Measurements from ENCODE around the gene ATG14. TPM values are rescaled to one million over a fixed set of nuclear protein-coding genes. Genes with fewer than 3 reads are reported as not detected.

Gene ATG14
- total RNA-seq, 2 donors from 2014 or later: 11.0 to 12.9 TPM

DNA sequence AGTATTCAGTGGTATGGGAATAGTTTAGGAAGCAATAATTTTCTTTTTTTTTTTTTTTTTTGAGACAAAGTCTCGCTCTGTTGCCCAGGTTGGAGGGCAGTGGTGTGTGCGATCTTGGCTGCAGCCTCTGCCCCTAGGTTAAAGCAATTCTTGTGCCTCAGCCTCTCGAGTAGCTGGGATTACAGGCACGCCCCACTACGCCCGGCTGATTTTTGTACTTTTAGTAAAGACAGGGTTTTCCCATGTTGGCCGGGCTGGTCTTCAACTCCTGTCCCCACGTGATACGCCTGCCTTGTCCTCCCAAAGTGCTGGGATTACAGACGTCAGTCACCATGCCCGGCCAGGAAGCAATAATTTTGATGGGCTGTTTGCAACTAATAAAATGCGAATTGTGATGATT, 62.1 kb downstream of the ATG14 start:
- no peak for DNase-seq
- no peaks in the 10 kb centered on the region for H3K9me3 Mint-ChIP-seq
- peaks cover 54% of the 10 kb centered on the region for H3K36me3 ChIP-seq (ENCODE audit: control insufficient read depth, insufficient read depth, low read length)

DNA sequence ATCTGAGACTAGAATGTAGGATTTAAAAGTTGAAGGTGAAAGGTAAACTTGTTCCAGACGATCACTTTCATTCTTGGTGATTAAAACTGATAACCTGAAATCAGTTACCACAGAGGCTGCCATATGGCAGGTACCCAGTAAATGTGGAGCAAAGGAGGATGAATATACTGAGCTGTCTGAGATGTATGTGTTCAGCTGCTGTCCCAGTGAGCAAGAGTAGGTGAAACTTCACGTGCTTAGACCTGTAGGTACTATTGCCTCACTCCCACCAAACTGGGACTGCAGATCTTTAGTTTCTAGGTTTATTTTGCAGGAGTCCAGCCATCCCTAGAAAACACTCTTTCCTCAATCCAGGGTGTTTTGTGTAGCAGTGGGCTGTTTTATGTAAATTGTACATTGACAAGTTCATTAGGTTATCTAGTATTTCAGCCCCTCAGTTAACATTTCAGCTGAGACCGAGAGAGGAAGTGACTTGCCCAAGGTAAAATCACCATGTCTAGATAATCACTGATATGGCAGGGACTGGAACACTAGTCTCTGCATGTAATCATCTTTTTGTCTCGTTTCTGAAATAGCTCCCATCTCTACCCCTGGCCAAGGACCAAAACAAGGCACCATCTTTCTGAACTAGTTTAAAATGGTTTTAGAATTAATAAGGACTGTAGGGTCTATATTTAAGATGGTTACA, 62.7 kb downstream of the ATG14 start:
- TF ChIP-seq, protein P1, sequence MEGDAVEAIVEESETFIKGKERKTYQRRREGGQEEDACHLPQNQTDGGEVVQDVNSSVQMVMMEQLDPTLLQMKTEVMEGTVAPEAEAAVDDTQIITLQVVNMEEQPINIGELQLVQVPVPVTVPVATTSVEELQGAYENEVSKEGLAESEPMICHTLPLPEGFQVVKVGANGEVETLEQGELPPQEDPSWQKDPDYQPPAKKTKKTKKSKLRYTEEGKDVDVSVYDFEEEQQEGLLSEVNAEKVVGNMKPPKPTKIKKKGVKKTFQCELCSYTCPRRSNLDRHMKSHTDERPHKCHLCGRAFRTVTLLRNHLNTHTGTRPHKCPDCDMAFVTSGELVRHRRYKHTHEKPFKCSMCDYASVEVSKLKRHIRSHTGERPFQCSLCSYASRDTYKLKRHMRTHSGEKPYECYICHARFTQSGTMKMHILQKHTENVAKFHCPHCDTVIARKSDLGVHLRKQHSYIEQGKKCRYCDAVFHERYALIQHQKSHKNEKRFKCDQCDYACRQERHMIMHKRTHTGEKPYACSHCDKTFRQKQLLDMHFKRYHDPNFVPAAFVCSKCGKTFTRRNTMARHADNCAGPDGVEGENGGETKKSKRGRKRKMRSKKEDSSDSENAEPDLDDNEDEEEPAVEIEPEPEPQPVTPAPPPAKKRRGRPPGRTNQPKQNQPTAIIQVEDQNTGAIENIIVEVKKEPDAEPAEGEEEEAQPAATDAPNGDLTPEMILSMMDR (conservative IDR thresholded peaks at IDR 0.05): no peak
- Histone ChIP-seq H3K27ac (ENCODE audit: low read depth, low read length) (no peak overlapping the region), H3K27me3 (ENCODE audit: control insufficient read depth, insufficient read depth, low read length, poor library complexity, severe bottlenecking) (no peaks in the 10 kb centered on the region), H3K9me3 (ENCODE audit: control insufficient read depth, low read length) (no peaks in the 10 kb centered on the region), H3K9ac (ENCODE audit: extremely low read depth, low read length, poor library complexity, severe bottlenecking) (no peak overlapping the region), H3K4me3 (ENCODE audit: low read length) (no peak overlapping the region), H3K36me3 (ENCODE audit: control insufficient read depth, insufficient read depth, low read length) (peaks cover 51% of the 10 kb centered on the region), H3K4me1 (ENCODE audit: control insufficient read depth, insufficient read depth, low read length) (peaks cover 4% of the 10 kb centered on the region)
- Mint-ChIP-seq H3K27ac (no peak overlapping the region), H3K36me3 (ENCODE audit: low read depth) (peaks cover 34% of the 10 kb centered on the region), H3K4me1 (peaks cover 30% of the 10 kb centered on the region), H3K4me3 (no peak overlapping the region), H3K9me3 (no peaks in the 10 kb centered on the region), H3K27me3 (ENCODE audit: insufficient read depth) (no peaks in the 10 kb centered on the region)
- 94 to 95% methylated on average over 2 to 4 of the region's 4 CpGs for WGBS, 2 experiments (ENCODE audit: insufficient coverage in 1 of 2, insufficient read length in 1 of 2)
- no peak for DNase-seq

More for the DNA sequence above, 62.1 kb downstream of the ATG14 start:
- peaks cover 4% of the 10 kb centered on the region for H3K4me1 ChIP-seq (ENCODE audit: control insufficient read depth, insufficient read depth, low read length)
- no peak overlapping the region for H3K4me3 Mint-ChIP-seq
- no peaks in the 10 kb centered on the region for H3K27me3 Mint-ChIP-seq (ENCODE audit: insufficient read depth)
- no peak overlapping the region for H3K27ac ChIP-seq (ENCODE audit: low read depth, low read length)
- H3K4me1 Mint-ChIP-seq: peaks cover 31% of the 10 kb centered on the region
- H3K9ac ChIP-seq (ENCODE audit: extremely low read depth, low read length, poor library complexity, severe bottlenecking): no peak overlapping the region
- H3K27me3 ChIP-seq (ENCODE audit: control insufficient read depth, insufficient read depth, low read length, poor library complexity, severe bottlenecking): no peaks in the 10 kb centered on the region
- TF ChIP-seq, protein P1 (conservative IDR thresholded peaks at IDR 0.05): no peak
- H3K9me3 ChIP-seq (ENCODE audit: control insufficient read depth, low read length): no peaks in the 10 kb centered on the region
- no peak overlapping the region for H3K4me3 ChIP-seq (ENCODE audit: low read length)
- 89 to 93% methylated on average over 10 to 12 of the region's 12 CpGs for WGBS, 2 experiments (ENCODE audit: insufficient coverage in 1 of 2, insufficient read length in 1 of 2)
- peaks cover 36% of the 10 kb centered on the region for H3K36me3 Mint-ChIP-seq (ENCODE audit: low read depth)
- H3K27ac Mint-ChIP-seq: peak overlapping the region; percentile 29

DNA sequence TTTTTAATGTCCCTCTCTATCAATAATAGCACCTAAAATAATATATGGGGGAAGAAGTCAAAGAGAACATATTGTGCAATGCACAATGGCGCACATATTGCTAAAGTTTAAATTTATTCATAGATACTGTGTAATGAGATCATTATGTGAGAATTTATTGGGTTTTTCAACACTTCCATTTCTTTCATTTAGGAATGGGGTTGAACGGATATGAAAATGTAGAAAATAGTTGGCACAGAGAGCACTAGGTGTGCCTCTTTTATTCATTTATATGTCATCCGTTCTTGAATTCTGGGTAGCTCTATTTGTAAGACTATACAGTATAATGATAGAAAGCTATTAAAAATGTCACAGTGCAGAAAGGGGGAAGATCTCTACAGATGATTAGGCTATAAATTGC, 63.9 kb downstream of the ATG14 start:
- TF ChIP-seq, protein P1 (conservative IDR thresholded peaks at IDR 0.05): no peak
- H3K27me3 Mint-ChIP-seq (ENCODE audit: insufficient read depth): no peaks in the 10 kb centered on the region
- peaks cover 31% of the 10 kb centered on the region for H3K36me3 Mint-ChIP-seq (ENCODE audit: low read depth)
- H3K9me3 Mint-ChIP-seq: no peaks in the 10 kb centered on the region
- Histone ChIP-seq H3K4me1 (ENCODE audit: control insufficient read depth, insufficient read depth, low read length) (peaks cover 4% of the 10 kb centered on the region), H3K27me3 (ENCODE audit: control insufficient read depth, insufficient read depth, low read length, poor library complexity, severe bottlenecking) (no peaks in the 10 kb centered on the region), H3K36me3 (ENCODE audit: control insufficient read depth, insufficient read depth, low read length) (peaks cover 45% of the 10 kb centered on the region), H3K27ac (ENCODE audit: low read depth, low read length) (no peak overlapping the region), H3K9me3 (ENCODE audit: control insufficient read depth, low read length) (no peaks in the 10 kb centered on the region), H3K9ac (ENCODE audit: extremely low read depth, low read length, poor library complexity, severe bottlenecking) (no peak overlapping the region), H3K4me3 (ENCODE audit: low read length) (no peak overlapping the region)
- DNase-seq: no peak
- H3K27ac Mint-ChIP-seq: no peak overlapping the region
- WGBS, 2 experiments (ENCODE audit: insufficient coverage in 1 of 2, insufficient read length in 1 of 2): 89% methylated on average over 3 of the region's 3 CpGs; no CpG with 5 or more reads in 1 of the 2 experiments
- peaks cover 28% of the 10 kb centered on the region for H3K4me1 Mint-ChIP-seq
- H3K4me3 Mint-ChIP-seq: no peak overlapping the region
